ENCODE measurements around the gene MYOZ3.

MYOZ3 gene

GRCh38 chr5:150700594-150701377, 39.7 kb downstream of the MYOZ3 start, which contains the start of gene RBM22:
TSS of gene RBM22 (minus strand) at chr5:150701062. CDS start at chr5:150700985, 77 bp downstream.
- FAIRE-seq (no peak), DNase-seq (ENCODE audit: insufficient read length, low spot score) (peak; percentile 67)
- peak; percentile 64 for TF ChIP-seq POLR2A (IDR thresholded peaks at IDR 0.05; ENCODE audit: low read depth, low read length)

DNA sequence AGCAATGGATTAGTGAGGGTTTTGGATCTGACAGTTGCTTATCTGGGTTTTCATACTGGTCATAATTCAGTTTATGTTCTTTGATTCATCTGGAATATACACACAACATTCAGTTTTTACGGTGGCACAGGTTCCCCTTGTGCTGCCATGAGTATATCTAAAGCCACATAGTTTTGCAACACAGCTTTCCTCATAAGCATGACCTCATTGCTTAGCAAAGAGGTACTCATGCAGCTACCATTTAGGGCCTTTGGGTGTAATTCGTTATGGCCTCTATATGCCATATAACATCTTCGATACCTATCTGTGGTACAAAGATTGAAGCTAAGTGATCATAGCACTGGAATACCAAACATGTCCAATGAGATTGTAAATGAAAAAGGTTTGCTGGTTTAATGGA, 42.7 kb downstream of the MYOZ3 start:
- FAIRE-seq = no peak
- DNase-seq (ENCODE audit: insufficient read length, low spot score) = no peak
- TF ChIP-seq POLR2A (IDR thresholded peaks at IDR 0.05; ENCODE audit: low read depth, low read length) = no peak

- FAIRE-seq = no peak
- no peak for DNase-seq (ENCODE audit: insufficient read length, low spot score)
- TF ChIP-seq POLR2A (IDR thresholded peaks at IDR 0.05; ENCODE audit: low read depth, low read length) = no peak
These were observed 45.8 kb downstream of the MYOZ3 start for GRCh38 chr5:150706776-150707390.

GRCh38 chr5:150710165-150710564, 49.1 kb downstream of the MYOZ3 start:
- FAIRE-seq (no peak), DNase-seq (ENCODE audit: insufficient read length, low spot score) (no peak)
- no peak for TF ChIP-seq POLR2A (IDR thresholded peaks at IDR 0.05; ENCODE audit: low read depth, low read length)

GRCh38 chr5:150723845-150724244, 62.8 kb downstream of the MYOZ3 start:
- TF ChIP-seq POLR2A (IDR thresholded peaks at IDR 0.05; ENCODE audit: low read depth, low read length) = no peak
- FAIRE-seq = peak; percentile 60
- no peak for DNase-seq (ENCODE audit: insufficient read length, low spot score)

All from H54 (cell line).